Lower leg skin (tissue), 3 donors: ENCODE data around the gene RAB7A.

ENCODE experiments used
- POLR2A ChIP-seq, 2 donors: fragments of 450-650 bp; IDR thresholded peaks; one replicate each; pipeline ENCODE4 v1.6.1; 2016 to 2017; ENCODE audit warnings: antibody characterized with exemption in 2 of 2, mild to moderate bottlenecking in 1 of 2, moderate library complexity in 1 of 2
- TF ChIP-seq, protein P1 (sequence below), 3 donors: fragments of 450-650 bp; IDR thresholded peaks; one replicate each; pipeline ENCODE4 v1.5.1; 2016; ENCODE audit warnings: antibody characterized with exemption in 3 of 3, mild to moderate bottlenecking in 3 of 3, moderate library complexity in 2 of 3

DNA sequence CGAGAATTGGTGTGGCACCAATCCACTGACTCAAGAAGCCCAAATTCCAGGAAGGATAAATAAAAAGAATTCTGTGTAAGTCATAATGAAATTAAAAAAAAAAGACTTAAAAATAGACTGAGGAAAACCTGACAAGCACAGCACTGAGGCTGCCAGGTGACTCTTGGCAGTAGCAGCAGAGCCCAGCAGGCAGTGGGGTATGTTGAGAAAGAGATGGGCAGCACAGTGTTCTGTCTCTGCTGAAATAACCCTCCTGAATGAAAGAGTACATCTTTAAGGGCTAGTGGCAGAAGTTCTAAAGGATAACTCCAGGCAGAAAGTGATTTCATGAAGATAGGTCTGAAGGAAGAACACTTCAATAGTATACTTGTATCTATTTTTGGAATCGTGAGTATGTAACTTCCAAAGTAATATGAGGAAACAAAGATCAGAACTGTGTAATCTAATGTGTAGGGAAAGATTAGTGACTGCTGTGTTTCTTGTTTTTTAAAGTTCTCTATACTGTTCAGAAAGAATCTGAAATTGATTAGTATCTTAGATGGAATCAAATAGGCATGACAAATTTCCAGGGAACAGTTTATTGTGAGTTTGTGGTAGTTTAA lies 75.9 kb downstream of the RAB7A start:
- TF ChIP-seq, protein P1, sequence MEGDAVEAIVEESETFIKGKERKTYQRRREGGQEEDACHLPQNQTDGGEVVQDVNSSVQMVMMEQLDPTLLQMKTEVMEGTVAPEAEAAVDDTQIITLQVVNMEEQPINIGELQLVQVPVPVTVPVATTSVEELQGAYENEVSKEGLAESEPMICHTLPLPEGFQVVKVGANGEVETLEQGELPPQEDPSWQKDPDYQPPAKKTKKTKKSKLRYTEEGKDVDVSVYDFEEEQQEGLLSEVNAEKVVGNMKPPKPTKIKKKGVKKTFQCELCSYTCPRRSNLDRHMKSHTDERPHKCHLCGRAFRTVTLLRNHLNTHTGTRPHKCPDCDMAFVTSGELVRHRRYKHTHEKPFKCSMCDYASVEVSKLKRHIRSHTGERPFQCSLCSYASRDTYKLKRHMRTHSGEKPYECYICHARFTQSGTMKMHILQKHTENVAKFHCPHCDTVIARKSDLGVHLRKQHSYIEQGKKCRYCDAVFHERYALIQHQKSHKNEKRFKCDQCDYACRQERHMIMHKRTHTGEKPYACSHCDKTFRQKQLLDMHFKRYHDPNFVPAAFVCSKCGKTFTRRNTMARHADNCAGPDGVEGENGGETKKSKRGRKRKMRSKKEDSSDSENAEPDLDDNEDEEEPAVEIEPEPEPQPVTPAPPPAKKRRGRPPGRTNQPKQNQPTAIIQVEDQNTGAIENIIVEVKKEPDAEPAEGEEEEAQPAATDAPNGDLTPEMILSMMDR (IDR thresholded peaks at IDR 0.05): no peak
- TF ChIP-seq POLR2A (IDR thresholded peaks at IDR 0.05): no peak
